Activated CD4-positive, alpha-beta T cell treated with anti-CD3 and anti-CD28 coated beads for 1 hour (primary cell): ENCODE results near the gene PMEL.

Experiments
- DNase-seq: peaks from one replicate; pipeline ENCODE4 v3.0.0-alpha.2; 2020

Gene PMEL

GRCh38 chr12:55912908-55913307 lies 52.9 kb downstream of the PMEL start:
- DNase-seq: no peak

- no peak for DNase-seq
Measured at GRCh38 chr12:55909513-55909884, 56.3 kb downstream of the PMEL start.

- no peak for DNase-seq
Measured at GRCh38 chr12:55908726-55909512, 56.9 kb downstream of the PMEL start.

- no peak for DNase-seq
Measured at GRCh38 chr12:55906056-55906455, 59.8 kb downstream of the PMEL start.
